NAMALWA (cell line): ENCODE data around the gene TSHZ2.

Experiments used
- DNase-seq: peaks from one replicate; pipeline ENCODE4 v3.0.0-alpha.2; 2015; ENCODE audit warnings: low spot score

The TSHZ2 gene

GRCh38 chr20:53383916-53384315 lies 411.8 kb downstream of the TSHZ2 start:
- DNase-seq = no peak

- DNase-seq = no peak
Measured at GRCh38 chr20:53384392-53384791, 412.2 kb downstream of the TSHZ2 start.

GRCh38 chr20:53385941-53386767 lies 414.0 kb downstream of the TSHZ2 start:
- no peak for DNase-seq

- no peak for DNase-seq
Measured at GRCh38 chr20:53387983-53388675, 416.0 kb downstream of the TSHZ2 start.

DNA sequence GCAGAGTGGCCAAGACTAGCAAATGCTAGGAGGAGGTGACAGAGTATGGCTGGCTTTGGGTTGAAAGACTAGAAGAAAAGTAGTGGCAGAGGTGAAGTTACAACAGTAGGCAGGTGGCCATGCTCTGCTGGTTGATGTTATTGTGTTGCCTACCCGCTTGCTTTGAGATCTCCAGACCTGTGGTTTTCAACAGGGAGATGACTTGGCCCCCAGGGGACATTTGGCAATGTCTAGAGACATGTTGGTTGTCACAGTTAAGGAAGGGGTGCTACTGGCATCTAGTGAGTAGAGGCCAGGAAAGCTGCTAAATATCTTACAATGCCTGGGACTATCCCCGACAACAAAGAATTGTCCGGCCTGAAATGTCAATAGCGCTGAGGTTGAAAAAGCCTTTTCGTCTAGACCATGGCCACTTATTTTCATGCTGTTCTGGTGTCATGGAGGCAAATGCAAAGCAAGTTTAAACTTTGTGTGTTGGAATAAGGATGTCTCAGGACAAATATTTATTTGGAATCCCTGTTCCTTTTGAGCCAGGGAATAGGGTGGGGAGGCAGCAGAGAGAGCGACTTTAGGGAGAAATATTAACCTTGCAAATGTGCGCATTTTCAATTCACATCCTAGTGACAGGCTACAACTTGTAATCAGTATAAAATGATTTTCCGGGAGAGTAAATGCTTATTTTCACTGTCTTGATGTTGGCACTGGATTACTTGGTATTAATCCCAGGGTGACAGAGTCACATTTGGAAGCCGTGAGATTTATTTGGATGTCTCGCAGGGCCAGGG lies 417.6 kb downstream of the TSHZ2 start:
- no peak for DNase-seq

DNA sequence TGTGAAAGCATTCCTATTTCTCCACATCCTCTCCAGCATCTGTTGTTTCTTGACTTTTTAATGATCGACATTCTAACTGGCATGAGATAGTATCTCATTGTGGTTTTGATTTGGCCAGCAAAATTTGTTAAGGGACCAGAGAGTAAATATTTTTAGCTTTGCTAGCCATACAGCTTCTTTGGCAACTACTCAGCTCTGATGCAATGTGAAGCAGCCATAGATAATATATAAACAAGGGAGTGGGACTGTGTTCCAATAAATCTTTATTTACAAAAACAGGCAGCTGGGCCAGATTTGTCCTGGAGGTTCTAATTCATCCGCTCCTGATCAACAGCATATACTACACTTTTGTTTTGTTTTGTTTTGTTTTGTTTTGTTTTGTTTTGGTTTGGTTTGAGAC lies 418.6 kb downstream of the TSHZ2 start:
- no peak for DNase-seq

GRCh38 chr20:53394433-53394832 lies 422.3 kb downstream of the TSHZ2 start:
- DNase-seq = no peak

- no peak for DNase-seq
Measured at GRCh38 chr20:53395188-53395923, 423.2 kb downstream of the TSHZ2 start.

DNA sequence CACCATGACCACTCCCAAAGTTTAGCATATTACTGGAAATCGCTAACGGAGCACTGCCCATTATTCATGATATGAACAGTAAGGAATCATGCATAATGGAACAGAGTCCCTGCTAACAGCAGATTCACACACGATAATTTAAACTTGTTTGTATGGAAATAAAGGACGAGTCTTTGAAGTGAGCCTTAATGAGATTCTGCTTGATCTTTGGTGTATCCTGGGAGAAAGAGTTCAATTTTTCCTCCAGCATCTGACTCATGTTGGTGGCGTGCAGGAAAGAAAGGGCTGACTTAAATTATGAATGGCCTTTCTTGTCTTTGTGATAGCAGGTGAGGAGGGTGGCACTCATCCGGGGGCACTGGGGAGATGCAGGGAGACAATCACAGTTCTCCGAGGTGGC lies 426.9 kb downstream of the TSHZ2 start:
- no peak for DNase-seq

GRCh38 chr20:53399592-53400335 lies 427.6 kb downstream of the TSHZ2 start:
- no peak for DNase-seq

- no peak for DNase-seq
Measured at GRCh38 chr20:53402233-53403005, 430.3 kb downstream of the TSHZ2 start.

GRCh38 chr20:53403029-53403428 lies 430.9 kb downstream of the TSHZ2 start:
- DNase-seq = no peak

- no peak for DNase-seq
Measured at GRCh38 chr20:53405139-53405538, 433.0 kb downstream of the TSHZ2 start.

GRCh38 chr20:53406580-53406979 lies 434.4 kb downstream of the TSHZ2 start:
- no peak for DNase-seq

- DNase-seq = no peak
Measured at GRCh38 chr20:53408691-53409446, 436.7 kb downstream of the TSHZ2 start.

DNA sequence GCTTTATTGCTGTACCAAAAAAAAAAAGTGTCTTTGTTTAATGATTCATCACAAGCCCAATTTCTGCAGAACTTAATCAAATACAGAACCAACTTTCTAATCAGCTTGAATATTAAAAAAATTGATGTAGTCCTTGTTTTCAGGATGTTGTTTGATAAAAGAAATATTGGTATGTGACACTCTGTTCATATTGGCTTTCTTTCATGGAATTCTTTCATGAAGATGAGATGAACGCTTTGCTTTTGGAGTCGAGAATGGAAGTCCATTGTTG lies 437.2 kb downstream of the TSHZ2 start:
- DNase-seq = no peak

DNA sequence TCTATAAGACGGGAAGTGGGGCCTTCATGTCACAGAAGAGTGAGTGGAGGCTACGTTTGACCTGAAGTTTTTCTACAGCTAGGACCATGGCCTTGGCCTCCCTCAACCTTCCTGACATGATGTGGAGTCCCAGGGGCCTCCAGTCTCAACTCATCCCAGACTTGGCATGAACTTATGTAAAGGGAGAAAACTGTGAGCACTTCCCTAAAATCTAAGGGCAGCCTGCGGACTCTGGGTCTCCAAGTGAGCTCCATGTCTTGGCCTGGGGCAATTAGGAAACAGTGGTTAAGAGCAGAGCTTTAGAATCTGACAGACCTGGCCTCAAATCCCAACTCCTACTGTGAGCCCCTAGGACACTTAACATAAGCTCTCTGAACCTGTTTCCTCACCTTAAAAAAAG lies 439.0 kb downstream of the TSHZ2 start:
- no peak for DNase-seq

DNA sequence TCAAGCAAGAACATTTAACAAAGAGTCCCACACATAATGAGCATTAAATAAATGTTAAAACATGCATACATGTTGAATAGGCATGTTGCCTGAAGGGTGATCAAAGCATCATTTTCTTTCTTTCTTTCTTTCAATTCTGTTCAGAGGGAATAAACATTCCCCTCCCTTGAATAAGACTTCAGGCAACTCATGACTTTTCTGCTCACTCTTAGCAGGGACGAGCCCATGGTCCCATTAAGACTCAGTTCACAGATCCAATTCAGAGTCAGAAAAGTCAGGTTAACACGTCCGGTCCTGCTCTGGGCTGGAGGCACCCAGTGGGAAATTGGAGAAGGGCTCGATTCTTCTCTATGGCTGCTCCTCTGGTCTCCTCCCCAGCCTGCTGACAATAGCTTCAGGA lies 439.7 kb downstream of the TSHZ2 start:
- no peak for DNase-seq

- no peak for DNase-seq
Measured at GRCh38 chr20:53412577-53413185, 440.5 kb downstream of the TSHZ2 start.

DNA sequence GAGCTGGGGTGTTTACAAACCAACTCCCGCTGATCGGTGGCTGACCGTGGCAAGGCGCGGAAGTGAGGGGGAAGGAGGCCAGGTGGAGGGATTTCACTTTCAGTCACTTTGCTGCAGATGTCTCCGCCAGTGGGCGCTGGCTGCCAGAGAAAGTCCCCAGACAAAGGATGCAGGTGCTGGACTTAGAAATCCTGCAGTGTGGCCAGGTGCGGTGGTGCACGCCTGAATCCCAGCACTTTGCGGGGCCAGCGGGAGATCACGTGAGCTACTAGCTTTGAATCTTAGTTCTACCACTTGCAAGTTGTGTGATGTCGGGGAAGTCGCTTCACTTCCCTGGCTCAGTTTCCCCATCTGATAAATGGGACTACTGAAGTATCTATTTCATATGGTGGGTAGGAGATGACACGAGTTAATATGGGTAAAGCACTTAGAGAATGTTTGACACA lies 441.1 kb downstream of the TSHZ2 start:
- peak; percentile 68 for DNase-seq
